GM21786 (cell line): ENCODE measurements around the gene DHTKD1.
"Not testable (repeated sequence)": the region's sequence is repeated elsewhere in the genome, so short reads cannot be mapped to it uniquely, and the experiment has no call there.

Experiments used
- ATAC-seq: cut with Tn5 transposase; IDR thresholded peaks from one replicate; pipeline ENCODE4 v1.9.1; 2021; ENCODE audit not compliant: unreplicated experiment

The DHTKD1 gene

GRCh38 chr10:12135631-12136030 is 66.9 kb downstream of the DHTKD1 start:
- ATAC-seq: no peak

GRCh38 chr10:12140038-12140437 is 71.3 kb downstream of the DHTKD1 start:
- no peak for ATAC-seq

DNA sequence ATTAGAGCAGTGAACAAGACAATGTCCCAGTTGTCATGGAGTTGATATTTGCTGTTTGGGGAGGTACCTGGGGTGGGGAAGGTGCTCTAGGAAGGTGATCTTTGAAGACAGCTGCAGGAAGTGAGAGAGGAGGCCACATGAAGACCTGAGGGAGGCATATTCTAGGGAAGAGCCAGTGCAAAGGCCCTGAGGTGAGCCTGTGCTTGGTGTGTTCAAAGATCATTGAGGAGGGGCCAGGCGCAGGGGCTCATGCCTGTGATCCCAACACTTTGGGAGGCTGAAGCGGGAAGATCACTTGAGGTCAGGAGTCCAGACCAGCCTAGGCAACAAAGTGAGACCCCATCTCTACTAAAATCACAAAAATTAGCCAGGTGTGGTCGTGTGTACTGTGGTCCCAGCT is 75.8 kb downstream of the DHTKD1 start:
- ATAC-seq: no peak

GRCh38 chr10:12150163-12150562 is 81.4 kb downstream of the DHTKD1 start:
- ATAC-seq: no peak

DNA sequence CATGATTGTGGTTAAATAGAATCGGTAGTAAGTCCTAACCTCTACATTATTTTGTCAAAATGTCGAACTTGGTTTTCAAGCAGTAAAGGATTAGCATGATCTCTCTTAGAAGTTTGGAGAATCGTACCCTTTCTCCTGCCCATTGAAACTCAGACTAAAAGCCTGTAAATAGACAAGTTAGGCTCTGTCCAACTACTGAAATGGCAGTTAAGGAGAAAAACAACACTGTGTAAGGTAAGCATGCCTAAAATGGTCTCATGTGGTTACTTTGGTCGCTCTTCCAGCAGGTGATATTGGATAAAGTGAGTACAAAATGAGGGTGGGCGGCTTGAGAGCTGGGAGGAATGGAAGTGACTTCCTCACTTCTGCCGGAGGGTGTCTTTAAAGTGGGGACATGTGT is 85.8 kb downstream of the DHTKD1 start:
- ATAC-seq: no peak

DNA sequence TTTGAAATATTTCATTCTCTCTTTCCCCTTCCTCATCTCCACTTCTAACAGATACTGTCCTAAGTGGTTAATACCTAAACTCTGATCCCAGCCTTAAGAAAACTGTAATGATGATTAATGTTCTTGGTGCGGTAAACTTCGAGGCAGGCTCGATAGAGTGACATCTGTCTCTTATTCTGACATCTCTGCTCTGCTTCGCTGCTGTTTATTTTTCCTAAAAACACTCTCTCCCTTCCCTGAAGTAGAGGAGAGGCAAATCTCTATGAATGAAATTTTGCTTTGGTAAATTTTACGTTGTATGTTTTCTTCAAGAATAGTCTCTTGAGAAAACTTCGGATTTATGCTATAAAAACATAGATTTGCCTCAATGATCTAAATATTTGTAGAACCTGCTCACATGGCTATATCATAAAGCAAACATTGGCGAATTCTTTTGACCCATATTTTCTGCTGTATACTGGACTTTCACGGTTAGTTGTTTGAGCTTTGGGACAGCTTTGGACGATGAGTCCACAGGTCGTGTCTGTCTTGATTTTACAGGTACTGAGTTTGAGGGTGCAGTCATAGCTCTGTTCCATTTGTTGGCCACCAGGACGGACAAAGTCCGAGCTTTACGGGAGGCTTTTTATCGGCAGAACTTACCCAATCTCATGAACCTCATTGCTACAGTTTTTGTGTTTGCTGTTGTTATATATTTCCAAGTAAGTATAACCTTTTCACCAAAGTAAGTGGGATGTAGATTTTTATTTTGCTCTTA is 87.8 kb downstream of the DHTKD1 start:
- ATAC-seq: no peak

- ATAC-seq: no peak
These were observed 89.4 kb downstream of the DHTKD1 start for GRCh38 chr10:12158111-12158510.

DNA sequence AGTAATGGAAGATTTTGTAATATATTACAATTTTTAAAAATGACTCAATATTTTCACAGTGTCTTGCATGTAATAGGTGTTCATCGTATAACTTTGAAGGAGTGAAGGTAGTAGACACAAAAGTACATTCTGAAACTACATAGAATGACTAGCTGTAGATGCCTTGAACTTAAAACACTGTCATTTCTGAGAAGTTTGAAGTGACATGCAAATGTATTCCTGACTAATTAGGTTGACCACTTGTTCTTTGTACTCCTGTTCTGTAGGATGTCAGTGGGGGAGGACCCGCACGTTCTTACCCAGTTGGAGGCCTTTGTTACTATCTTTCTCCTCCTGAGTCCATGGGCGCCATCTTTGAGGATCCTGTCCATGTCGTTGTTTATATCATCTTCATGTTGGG is 91.9 kb downstream of the DHTKD1 start:
- no peak for ATAC-seq

GRCh38 chr10:12162927-12163326 is 94.2 kb downstream of the DHTKD1 start:
- ATAC-seq: no peak

- ATAC-seq: no peak
These were observed 95.3 kb downstream of the DHTKD1 start for GRCh38 chr10:12164085-12164484.

DNA sequence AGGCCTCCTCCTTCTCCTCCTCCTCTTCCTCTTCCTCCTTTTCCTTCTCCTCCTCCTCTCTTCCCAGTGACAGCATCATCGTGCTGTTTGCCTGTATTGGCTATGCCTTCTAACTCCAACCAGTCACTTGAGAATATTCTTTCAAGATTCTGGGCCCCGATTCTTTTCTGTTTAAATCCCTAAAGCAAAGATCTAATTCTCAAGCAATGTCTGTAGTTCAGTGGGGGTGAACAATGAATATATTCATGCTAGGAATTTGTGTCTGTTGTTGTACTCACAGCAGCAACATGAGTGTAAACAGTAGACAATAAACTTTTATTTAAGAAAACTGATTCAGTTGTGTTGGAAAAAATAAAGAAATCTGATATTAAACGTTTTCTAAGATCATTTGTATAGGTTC is 96.3 kb downstream of the DHTKD1 start:
- ATAC-seq: no peak

DNA sequence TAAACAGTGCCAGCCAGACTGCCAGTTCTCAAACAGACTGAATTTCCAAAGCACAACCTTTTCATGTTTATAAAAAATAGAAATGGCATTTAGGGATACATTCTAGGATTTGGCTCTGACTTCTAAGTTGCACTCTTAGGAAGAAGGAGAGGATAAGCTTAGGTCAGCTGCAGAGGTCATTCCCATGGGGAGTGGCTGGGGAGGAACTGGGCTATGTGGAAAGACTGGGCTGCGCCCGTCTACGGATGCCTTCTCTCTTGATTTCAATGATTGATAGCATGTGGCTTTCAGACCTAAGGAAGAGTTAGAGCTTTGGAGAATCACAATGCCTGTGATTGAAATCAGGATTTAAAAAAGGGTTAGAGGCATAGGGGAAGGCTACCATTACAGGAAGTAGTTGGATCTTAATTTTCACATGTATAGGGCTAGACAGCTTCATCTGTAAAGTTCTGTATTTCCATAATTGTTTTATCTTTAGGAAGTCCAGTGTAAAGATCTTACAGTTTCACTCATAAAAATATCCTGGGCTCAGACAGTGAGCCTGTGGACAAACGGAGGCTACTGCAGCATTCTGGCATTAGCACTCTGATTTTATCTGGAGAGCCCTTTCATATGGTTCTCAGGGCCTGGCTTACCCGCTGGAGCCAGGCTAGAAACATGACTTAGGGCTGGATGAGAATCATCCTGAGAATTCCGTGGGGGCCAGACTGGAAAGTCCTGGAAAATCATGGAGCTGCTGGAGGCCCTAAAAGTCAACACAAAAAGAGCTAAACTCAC is 97.4 kb downstream of the DHTKD1 start:
- no peak for ATAC-seq

- not testable (repeated sequence) for ATAC-seq
These were observed 102.8 kb downstream of the DHTKD1 start for GRCh38 chr10:12171512-12171911.
